GM23248 (cell line): ENCODE results near the gene SLC44A3.

Experiments used
- EZH2 ChIP-seq: fragments of 200-600 bp; sonication (generic); IDR thresholded peaks from 2 replicates; pipeline ENCODE4 v1.6.1; 2018; ENCODE audit warnings: antibody characterized with exemption, mild to moderate bottlenecking; ENCODE audit not compliant: insufficient read depth, poor library complexity, severe bottlenecking
- EZH2phosphoT487 ChIP-seq: fragments of 200-600 bp; sonication (generic); IDR thresholded peaks from 2 replicates; pipeline ENCODE4 v1.6.1; 2018; ENCODE audit warnings: antibody characterized with exemption, moderate library complexity, mild to moderate bottlenecking, low read depth; ENCODE audit not compliant: insufficient read depth

- TF ChIP-seq EZH2 (no peak), EZH2phosphoT487 (no peak)
Measured at GRCh38 chr1:94894630-94895029, 74.5 kb downstream of the SLC44A3 start.
